OCI-LY7 (cell line): ENCODE data around the gene OFD1. TPM values are rescaled to one million over a fixed set of nuclear protein-coding genes. Genes with fewer than 3 reads are reported as not detected.

ENCODE experiments used
- BruUV-seq: library from RNA; stranded (reverse); fragments of 400-500 nt; replicated peaks from 2 replicates; lab custom pipeline; 2021; lab: Mats Ljungman, UMichigan
- CTCF ChIA-PET: fragments of 300-600 bp; sonication (Branson Sonifier 250); formaldehyde crosslinking; loops from one replicate; lab custom pipeline; 2022; ENCODE audit warnings: antibody characterized with exemption; ENCODE audit not compliant: unreplicated experiment; lab: Charles Lee
- POLR2A ChIA-PET: fragments of 300-600 bp; sonication (Branson Sonifier 250); formaldehyde crosslinking; loops from one replicate; lab custom pipeline; 2022; ENCODE audit warnings: antibody characterized with exemption; lab: Charles Lee
- DNase-seq: peaks from one replicate; pipeline ENCODE4 v3.0.0-alpha.2; 2015; ENCODE audit warnings: low spot score
- H2AFZ ChIP-seq: fragments of 200-600 bp; sonication (generic), shearing (Covaris generic); 2 replicates; pipeline ENCODE4 v1.6.1; 2014; ENCODE audit warnings: mild to moderate bottlenecking, antibody characterized with exemption, low read length, moderate library complexity
- H3K27ac ChIP-seq: fragments of 200-600 bp; sonication (generic); 2 replicates; pipeline ENCODE4 v1.5.1; 2014; ENCODE audit warnings: mixed run types, low read depth, mild to moderate bottlenecking, moderate library complexity, low read length, inconsistent platforms; ENCODE audit not compliant: poor library complexity, severe bottlenecking
- H3K36me3 ChIP-seq: fragments of 200-600 bp; sonication (generic); 2 replicates; pipeline ENCODE4 v1.6.1; 2014; ENCODE audit warnings: mild to moderate bottlenecking, antibody characterized with exemption, low read length, moderate library complexity, mixed read lengths; ENCODE audit not compliant: insufficient read depth
- H3K4me1 ChIP-seq: fragments of 200-600 bp; sonication (generic); 2 replicates; pipeline ENCODE4 v1.5.1; 2014; ENCODE audit warnings: mild to moderate bottlenecking, low read length; ENCODE audit not compliant: insufficient read depth, poor library complexity, severe bottlenecking
- H3K4me2 ChIP-seq: fragments of 200-600 bp; sonication (generic); 2 replicates; pipeline ENCODE4 v1.6.1; 2014; ENCODE audit warnings: mild to moderate bottlenecking, low read length
- H3K4me3 ChIP-seq: fragments of 200-600 bp; sonication (generic); 2 replicates; pipeline ENCODE4 v1.5.1; 2014; ENCODE audit warnings: mild to moderate bottlenecking, low read depth, low read length; ENCODE audit not compliant: poor library complexity, severe bottlenecking
- H3K79me2 ChIP-seq: fragments of 200-600 bp; sonication (generic); 2 replicates; pipeline ENCODE4 v1.6.1; 2016; ENCODE audit warnings: low read depth, mild to moderate bottlenecking, low read length, moderate library complexity, mixed read lengths; ENCODE audit not compliant: insufficient read depth
- H3K9me2 ChIP-seq: fragments of 200-600 bp; sonication (generic); 2 replicates; pipeline ENCODE4 v1.6.1; 2016; ENCODE audit warnings: mild to moderate bottlenecking, low read length, mixed read lengths; ENCODE audit not compliant: insufficient read depth
- H3K9me3 ChIP-seq: fragments of 200-600 bp; sonication (generic); 2 replicates; pipeline ENCODE4 v1.6.1; 2014; ENCODE audit warnings: mild to moderate bottlenecking, mixed run types, low read length, mixed read lengths
- H4K20me1 ChIP-seq: fragments of 200-600 bp; sonication (generic); 2 replicates; pipeline ENCODE4 v1.6.1; 2014; ENCODE audit warnings: mild to moderate bottlenecking, antibody characterized with exemption, low read length, moderate library complexity, mixed read lengths; ENCODE audit not compliant: insufficient read depth
- EZH2phosphoT487 ChIP-seq: fragments of 200-600 bp; sonication (generic); IDR thresholded peaks from 2 replicates; pipeline ENCODE4 v1.6.1; 2018; ENCODE audit warnings: low read depth, borderline replicate concordance, mild to moderate bottlenecking, mixed run types, antibody characterized with exemption, low read length, moderate library complexity, mixed read lengths
- intact Hi-C: fragments of 100-400 bp; cut with micrococcal nuclease; formaldehyde crosslinking; loops from one replicate; pipeline ENCODE4 v1.10.0; 2022; ENCODE audit not compliant: unreplicated experiment
- total RNA-seq, 2 experiments: library from RNA; depleted of rRNA in 1 of 2; stranded (reverse); fragments of >200 nt in 1 of 2; shearing (Covaris generic) in 1 of 2; gene quantifications; 2 replicates each; pipeline ENCODE4 v1.2.3, GENCODE V29; 2014 to 2022
- TF ChIP-seq, protein P1 (sequence below): fragments of 200-600 bp; sonication (generic); conservative IDR thresholded peaks from 2 replicates; pipeline ENCODE4 v1.5.1; 2014; ENCODE audit warnings: mild to moderate bottlenecking, antibody characterized with exemption, low read length, moderate library complexity, mixed read lengths

Gene OFD1
- total RNA-seq, 2 experiments from 2014 or later = 60.7 to 64.7 TPM

DNA sequence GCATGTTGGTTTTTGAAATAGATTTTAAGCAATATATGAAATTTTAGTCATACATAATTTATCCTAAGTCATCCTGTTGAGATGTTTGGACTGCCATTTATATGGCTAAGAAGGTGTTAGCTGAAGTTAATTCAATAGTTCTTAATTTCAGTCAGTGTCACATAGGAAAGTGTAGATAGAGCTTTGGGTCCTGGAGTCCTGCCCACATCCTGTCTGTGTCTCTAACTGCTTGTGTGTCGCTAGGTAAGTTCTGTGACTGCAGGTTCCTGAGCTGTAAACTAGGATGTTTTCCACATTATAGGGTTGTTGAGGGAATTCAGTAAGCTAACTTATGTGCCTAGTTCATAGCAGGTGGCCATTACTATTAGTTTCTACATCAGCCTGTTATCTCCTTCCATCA, 20.7 kb downstream of the OFD1 start:
- BruUV-seq = no TSS peak
- H3K79me2 ChIP-seq = peaks cover 44% of the 10 kb centered on the region; the same call in 1 of the 2 replicates
- peaks cover 89% of the 10 kb centered on the region for H3K36me3 ChIP-seq
- H3K9me2 ChIP-seq = no peaks in the 10 kb centered on the region
- TF ChIP-seq, protein P1, sequence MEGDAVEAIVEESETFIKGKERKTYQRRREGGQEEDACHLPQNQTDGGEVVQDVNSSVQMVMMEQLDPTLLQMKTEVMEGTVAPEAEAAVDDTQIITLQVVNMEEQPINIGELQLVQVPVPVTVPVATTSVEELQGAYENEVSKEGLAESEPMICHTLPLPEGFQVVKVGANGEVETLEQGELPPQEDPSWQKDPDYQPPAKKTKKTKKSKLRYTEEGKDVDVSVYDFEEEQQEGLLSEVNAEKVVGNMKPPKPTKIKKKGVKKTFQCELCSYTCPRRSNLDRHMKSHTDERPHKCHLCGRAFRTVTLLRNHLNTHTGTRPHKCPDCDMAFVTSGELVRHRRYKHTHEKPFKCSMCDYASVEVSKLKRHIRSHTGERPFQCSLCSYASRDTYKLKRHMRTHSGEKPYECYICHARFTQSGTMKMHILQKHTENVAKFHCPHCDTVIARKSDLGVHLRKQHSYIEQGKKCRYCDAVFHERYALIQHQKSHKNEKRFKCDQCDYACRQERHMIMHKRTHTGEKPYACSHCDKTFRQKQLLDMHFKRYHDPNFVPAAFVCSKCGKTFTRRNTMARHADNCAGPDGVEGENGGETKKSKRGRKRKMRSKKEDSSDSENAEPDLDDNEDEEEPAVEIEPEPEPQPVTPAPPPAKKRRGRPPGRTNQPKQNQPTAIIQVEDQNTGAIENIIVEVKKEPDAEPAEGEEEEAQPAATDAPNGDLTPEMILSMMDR = no peak
- no peak for TF ChIP-seq EZH2phosphoT487
- H3K4me2 ChIP-seq = peak overlapping the region; percentile 55
- peak overlapping the region; percentile 16 for H3K4me3 ChIP-seq
- H3K9me3 ChIP-seq = no peaks in the 10 kb centered on the region
- POLR2A ChIA-PET = interaction anchor here (0.6 to 6.3 kb wide), 8 partner anchors 9 to 802 kb away, joined by 3 to 52 read pairs (median 4); partner anchors contain the start of genes GEMIN8, OFD1 and TRAPPC2
- H2AFZ ChIP-seq = no peak overlapping the region
- no peaks in the 10 kb centered on the region for H4K20me1 ChIP-seq
- H3K4me1 ChIP-seq = peaks cover 92% of the 10 kb centered on the region
- peak overlapping the region; percentile 73 for H3K27ac ChIP-seq
- intact Hi-C loops = loop anchor here (10.0 kb wide), 2 partner anchors 250 to 1120 kb away; partner anchors contain the start of genes FANCB and MOSPD2
- CTCF ChIA-PET = no interaction called here
- DNase-seq = peak; percentile 47

DNA sequence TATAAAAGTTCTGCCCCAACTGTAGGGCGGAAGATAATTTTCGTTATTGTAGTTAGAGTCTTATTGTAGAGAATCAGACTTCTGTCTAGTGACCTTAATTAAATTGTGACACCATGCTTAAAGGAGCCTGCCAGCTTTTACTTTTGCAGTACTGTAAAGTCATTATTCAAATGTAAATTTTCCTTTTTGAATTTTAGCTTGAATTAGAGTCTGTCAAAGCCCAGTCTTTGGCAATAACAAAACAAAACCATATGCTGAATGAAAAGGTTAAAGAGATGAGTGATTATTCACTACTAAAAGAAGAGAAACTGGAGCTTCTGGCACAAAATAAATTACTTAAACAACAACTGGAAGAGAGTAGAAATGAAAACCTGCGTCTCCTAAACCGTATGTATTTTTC, 21.8 kb downstream of the OFD1 start:
- DNase-seq = no peak
- H3K9me3 ChIP-seq = no peaks in the 10 kb centered on the region
- peak overlapping the region; percentile 100 for H3K27ac ChIP-seq
- no peaks in the 10 kb centered on the region for H3K9me2 ChIP-seq
- intact Hi-C loops = loop anchor here (10.0 kb wide), 2 partner anchors 252 to 1118 kb away; partner anchors contain the start of genes FANCB and MOSPD2
- no peak overlapping the region for H3K4me3 ChIP-seq
- H3K4me2 ChIP-seq = peak overlapping the region; percentile 73; the same call in 1 of the 2 replicates
- TF ChIP-seq, protein P1 = no peak
- TF ChIP-seq EZH2phosphoT487 = no peak
- H3K36me3 ChIP-seq = peaks cover 89% of the 10 kb centered on the region
- BruUV-seq = no TSS peak
- peaks cover 46% of the 10 kb centered on the region; the same call in 1 of the 2 replicates for H3K79me2 ChIP-seq
- no peak overlapping the region for H2AFZ ChIP-seq
- no peaks in the 10 kb centered on the region for H4K20me1 ChIP-seq
- H3K4me1 ChIP-seq = peaks cover 92% of the 10 kb centered on the region
- POLR2A ChIA-PET = interaction anchor here (1.4 to 2.5 kb wide), 2 partner anchors 22 to 273 kb away, joined by 5 to 7 read pairs; partner anchors contain the start of genes GEMIN8, OFD1 and TRAPPC2
- CTCF ChIA-PET = no interaction called here
